Measurements from ENCODE around the gene OLFM4.
"Not testable (repeated sequence)": the region's sequence is repeated elsewhere in the genome, so short reads cannot be mapped to it uniquely, and the experiment has no call there.

Gene OLFM4

DNA sequence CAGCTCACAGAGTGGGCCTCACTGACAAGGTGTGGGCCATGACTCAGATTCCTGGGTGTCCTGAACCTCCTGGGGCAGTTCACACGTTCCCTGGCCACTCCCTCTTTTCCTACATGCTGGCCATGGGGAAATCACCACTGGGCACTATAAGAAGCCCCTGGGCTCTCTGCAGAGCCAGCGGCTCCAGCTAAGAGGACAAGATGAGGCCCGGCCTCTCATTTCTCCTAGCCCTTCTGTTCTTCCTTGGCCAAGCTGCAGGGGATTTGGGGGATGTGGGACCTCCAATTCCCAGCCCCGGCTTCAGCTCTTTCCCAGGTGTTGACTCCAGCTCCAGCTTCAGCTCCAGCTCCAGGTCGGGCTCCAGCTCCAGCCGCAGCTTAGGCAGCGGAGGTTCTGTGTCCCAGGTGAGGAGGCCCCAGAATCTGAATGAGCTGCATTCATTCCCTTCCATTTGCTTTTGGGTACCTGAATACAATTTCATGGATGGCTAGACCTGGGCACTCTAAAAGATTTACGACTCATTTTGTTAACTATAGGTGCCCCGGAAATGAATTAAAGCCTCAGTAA lies at the start of gene OLFM4:
TSS of gene OLFM4 (plus strand) at position 177 of the 567 bp plus-strand sequence. CDS start at position 201, 24 bp downstream.
- FAIRE-seq, result no peak

DNA sequence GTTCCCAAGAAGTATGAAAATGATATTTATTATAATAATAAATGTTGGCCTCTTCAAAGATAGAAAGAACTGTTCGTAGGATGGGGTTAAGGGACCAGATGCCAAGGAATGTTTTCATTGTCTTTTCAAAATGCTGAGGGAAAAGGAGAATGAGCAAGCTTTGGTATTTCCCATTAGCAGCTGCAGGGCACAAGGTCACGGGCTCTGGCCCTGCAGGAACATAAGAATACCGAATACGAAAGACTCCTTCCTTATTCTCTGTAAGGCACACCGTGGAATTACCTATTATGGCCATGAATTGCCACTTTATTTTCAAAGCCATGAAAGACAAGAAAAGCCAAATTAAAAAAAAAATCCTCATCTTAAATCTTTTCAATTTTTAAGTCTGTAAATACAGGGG lies 49.6 kb upstream of the OLFM4 start:
- FAIRE-seq (no peak), DNase-seq (ENCODE audit: insufficient read length, low spot score) (no peak)

More for the DNA sequence above, at the start of gene OLFM4:
- DNase-seq (ENCODE audit: insufficient read length, low spot score), result no peak

GRCh38 chr13:52980695-52981094 lies 47.9 kb upstream of the OLFM4 start:
- FAIRE-seq (no peak), DNase-seq (ENCODE audit: insufficient read length, low spot score) (no peak)

DNA sequence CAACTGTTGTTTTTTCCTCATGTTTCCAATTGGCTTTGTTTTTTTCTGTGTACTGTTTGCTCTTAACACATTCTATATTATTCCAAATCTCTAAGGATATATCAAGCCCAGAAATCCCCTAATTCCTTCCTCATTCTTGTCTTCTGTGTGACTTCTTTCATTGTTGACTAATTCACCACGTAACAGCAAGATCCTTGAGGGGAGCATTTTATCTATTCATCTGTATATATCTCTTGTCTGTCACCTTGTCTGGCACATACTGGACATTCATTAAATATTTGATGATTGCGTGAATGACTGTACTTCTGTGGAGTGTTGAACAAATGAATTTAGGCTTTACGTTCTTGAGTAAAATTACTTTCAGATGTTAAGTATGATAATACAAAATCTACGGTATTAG lies 44.8 kb upstream of the OLFM4 start:
- FAIRE-seq (no peak), DNase-seq (ENCODE audit: insufficient read length, low spot score) (no peak)

- FAIRE-seq (no peak), DNase-seq (ENCODE audit: insufficient read length, low spot score) (no peak)
Observed at GRCh38 chr13:52984881-52985363, 43.7 kb upstream of the OLFM4 start.

- no peak for FAIRE-seq
- no peak for DNase-seq (ENCODE audit: insufficient read length, low spot score)
Observed at GRCh38 chr13:52991344-52992020, 37.1 kb upstream of the OLFM4 start.

- no peak for FAIRE-seq
- DNase-seq (ENCODE audit: insufficient read length, low spot score), result no peak
Observed at GRCh38 chr13:52992110-52992509, 36.5 kb upstream of the OLFM4 start.

DNA sequence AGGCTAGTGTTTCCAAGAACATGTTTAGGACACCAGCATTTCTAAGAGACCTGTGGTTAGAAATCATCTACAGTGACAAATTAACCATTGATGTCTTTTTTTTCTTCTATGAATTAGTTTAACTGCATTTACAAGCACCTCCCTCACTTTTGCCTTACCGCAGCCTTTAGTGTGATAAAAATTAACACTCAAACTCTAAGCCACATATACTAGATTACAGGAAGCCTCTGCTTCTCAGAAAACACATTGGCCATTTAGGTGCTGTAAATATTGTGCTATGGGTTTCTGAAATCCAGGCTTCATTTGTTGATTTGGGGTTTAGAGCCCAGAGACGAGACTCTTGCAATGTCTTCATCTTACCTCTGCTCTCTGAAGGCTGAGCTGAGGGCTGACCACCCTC lies 34.6 kb upstream of the OLFM4 start:
- no peak for DNase-seq (ENCODE audit: insufficient read length, low spot score)

DNA sequence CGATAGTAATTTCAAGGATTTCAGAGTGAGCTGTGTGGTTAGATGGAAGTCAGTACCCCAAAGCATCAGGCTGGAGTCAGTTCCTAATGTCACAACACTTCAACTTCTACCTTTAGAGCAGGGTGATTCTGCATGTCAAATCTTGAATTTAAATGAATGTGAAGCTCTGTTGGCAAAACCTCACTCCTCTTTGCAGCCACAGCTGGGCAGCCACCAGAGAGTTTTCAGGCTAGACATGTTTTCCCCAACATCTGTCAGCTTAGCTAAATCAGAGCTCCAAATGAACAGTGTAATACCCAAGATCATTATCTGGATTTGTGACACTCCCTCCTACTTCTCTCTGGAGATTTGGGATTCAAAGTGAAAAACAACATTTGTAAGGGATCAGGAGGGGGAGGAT lies 33.7 kb upstream of the OLFM4 start:
- DNase-seq (ENCODE audit: insufficient read length, low spot score) (no peak), FAIRE-seq (no peak)

More for the DNA sequence above, 34.6 kb upstream of the OLFM4 start:
- no peak for FAIRE-seq

DNA sequence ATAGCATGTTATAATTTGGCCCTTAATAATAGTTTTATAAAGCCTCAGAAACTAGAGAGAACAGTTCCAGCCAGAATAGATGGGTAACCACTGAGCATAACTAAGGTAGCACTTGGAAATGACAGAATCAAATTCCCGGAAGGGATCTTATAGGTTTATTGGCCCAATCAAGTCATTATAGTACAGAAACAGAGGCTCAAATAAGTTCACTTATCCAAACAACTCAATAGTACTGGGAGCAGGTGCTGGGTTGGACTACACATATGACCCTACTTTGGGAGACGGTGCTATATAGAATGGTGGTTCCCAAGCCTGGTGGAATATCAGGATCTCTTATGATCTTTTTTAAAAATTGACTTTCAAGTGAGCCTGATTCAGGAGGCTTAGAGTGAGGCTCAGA lies 32.7 kb upstream of the OLFM4 start:
- DNase-seq (ENCODE audit: insufficient read length, low spot score) (no peak), FAIRE-seq (no peak)

DNA sequence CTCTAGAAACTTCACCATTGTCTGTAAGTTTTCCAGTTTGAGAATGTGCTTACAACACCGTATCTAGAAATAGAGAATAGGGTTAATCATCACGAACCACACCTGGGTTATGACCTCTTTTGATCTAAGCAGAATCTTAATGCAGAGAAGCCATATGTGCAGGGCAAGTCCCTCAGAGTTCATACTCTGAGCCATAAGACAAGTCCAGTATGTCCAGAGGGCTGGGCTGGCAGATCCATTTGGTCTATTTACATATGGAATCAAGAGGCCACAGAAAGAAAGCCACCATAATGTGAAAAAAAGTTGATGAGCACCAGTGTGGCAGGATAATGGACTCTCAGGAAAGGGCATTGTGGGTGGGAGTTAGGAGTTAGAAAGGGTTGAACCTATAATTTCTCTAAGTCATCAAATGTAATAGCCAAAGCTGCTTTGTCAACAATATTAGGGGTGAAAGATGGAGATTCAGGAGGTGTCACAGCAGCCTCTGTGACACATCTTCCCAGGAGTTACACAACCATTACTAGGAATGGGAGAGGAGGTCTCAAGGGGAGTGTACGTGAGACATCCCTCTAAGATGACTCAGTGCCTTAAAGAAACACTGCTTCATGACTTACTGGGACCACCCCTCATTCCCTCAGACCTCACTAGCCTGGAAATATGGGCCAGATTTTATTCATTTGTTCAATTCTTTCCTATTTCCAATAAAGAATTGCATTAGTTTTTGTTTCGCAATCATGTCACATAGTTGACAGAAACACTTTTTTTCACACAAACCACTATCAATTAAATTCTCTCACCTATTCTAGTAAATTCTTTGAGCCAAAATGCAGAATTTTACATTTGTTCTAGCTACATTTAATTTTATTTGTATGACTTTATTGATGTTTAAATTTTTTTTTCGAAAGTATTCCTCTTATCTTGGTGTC lies 30.4 kb upstream of the OLFM4 start:
- FAIRE-seq, result no peak

DNA sequence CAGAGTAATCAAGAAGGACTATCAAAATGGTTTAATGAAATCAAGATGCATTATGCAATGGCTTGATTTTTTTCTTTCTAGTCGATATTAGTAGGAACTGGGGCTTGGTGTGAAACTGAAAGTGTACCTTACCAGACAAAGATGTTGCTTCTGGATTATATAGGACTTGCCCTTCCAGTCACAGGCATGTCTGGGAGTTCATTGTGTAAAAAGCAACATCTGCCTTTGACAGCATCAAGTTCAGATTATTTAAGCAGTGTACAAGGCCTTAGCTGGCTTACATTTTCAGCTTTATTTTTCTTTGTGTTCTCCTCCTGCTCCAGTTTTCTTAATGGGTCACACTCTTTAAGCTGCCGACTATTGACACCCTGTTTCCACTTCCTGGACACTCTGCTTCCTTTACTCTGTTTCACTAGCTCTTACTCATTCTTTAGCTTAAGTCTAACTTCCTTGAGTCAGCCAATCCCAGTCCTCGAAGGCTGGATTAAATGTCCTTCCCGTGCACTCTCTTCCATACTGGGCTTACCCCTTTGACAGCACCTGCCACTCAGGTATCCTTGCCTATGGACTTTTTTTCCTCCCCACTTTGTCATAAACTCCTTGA lies 29.4 kb upstream of the OLFM4 start:
- no peak for DNase-seq (ENCODE audit: insufficient read length, low spot score)
- no peak for FAIRE-seq

More for the DNA sequence above, 30.4 kb upstream of the OLFM4 start:
- no peak for DNase-seq (ENCODE audit: insufficient read length, low spot score)

DNA sequence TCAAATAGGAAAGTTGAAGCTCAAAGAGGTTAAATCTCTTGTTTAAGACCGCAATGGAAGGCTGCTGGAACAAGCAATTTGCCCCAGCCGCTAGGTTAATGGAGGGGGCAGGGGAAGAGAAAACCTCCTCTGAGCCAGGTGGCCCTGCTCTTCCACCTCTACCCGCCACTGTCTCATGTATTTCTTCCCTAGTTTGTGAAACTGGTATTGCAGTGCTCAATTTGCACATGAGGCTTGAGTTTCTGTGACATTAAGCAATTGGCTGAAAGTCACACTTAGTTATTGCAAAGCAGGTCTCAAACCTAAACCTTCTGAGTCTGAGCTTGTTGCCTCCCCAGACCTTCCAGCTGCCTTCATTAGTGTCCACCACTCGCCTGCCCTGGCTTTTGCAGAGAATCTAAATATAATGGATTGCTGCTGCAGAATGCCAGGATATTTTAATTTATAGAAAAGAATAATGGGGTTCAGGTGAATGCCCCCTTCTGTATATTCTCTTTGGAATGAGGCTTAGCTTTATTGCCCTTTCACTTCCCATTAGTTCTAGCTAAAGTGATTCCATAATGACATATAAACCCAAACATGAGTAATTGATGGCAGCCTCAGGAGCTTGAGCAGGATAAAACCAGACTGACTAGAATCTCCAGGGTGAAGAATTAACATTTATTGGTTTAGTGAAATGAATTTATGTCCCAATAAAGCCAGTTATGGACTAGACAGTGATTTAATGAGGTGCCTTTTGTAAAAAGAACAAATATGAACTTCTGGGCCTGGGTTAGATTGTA lies 27.0 kb upstream of the OLFM4 start:
- FAIRE-seq (no peak), DNase-seq (ENCODE audit: insufficient read length, low spot score) (no peak)

DNA sequence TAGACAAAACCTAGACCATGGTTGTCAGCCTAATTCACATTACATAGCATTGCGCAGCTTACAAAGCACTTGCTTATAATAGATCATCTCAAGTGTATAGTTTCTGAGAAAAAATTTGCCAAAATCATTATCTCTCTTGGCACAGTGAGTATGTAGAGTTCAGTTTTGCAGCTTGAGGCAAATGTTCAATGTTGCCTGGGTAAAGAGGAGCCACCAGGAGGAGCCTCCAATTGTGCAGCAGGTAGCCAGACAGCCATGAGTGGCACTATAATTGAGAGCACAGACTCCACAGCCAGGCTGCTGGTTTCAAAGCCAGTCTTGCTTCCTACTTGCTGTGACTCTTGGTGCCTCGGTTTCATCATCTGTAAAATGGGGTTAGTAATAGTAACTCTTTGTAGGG lies 24.0 kb upstream of the OLFM4 start:
- DNase-seq (ENCODE audit: insufficient read length, low spot score) (no peak), FAIRE-seq (no peak)

- no peak for DNase-seq (ENCODE audit: insufficient read length, low spot score)
- no peak for FAIRE-seq
Observed at GRCh38 chr13:53005626-53006025, 23.0 kb upstream of the OLFM4 start.

- no peak for FAIRE-seq
- no peak for DNase-seq (ENCODE audit: insufficient read length, low spot score)
Observed at GRCh38 chr13:53007872-53008271, 20.7 kb upstream of the OLFM4 start.

DNA sequence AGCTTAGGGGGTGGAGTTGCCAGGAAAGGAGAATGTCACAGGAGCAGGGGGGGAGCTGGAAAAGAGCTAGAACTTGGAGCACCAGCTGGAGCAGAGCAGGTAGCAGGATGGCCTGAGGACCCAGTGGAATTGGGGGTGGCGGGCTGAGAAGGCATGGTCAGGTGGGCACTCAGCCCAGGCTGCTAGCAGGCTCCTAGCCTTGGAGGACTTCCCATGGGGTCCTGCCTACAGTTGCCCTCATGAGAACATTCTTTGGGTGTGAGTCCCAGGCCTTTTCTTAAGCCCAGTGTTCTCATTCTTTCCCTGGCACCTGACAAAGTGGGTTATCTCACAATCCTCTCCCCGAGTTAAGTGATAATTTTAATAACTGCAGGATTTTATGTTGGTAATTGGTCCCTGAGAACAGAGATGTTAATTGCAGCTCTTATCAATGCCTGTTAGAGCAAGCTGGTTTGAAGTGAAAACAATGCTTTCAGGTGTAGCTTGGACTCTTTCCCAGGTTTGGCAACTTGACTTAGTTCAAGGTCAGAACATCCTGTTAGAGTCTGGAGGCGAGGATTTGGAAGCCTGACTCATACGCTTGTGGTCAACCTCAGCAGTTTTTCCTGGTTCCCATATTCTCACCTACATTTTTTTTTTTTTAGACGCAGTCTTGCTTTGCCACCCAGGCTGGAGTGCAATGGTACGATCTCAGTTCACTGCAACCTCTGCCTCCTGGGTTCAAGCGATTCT lies 18.1 kb upstream of the OLFM4 start:
- DNase-seq (ENCODE audit: insufficient read length, low spot score) (no peak), FAIRE-seq (no peak)

- FAIRE-seq (no peak), DNase-seq (ENCODE audit: insufficient read length, low spot score) (no peak)
Observed at GRCh38 chr13:53012707-53013106, 15.9 kb upstream of the OLFM4 start.

GRCh38 chr13:53013113-53013512 lies 15.5 kb upstream of the OLFM4 start:
- FAIRE-seq (no peak), DNase-seq (ENCODE audit: insufficient read length, low spot score) (no peak)

DNA sequence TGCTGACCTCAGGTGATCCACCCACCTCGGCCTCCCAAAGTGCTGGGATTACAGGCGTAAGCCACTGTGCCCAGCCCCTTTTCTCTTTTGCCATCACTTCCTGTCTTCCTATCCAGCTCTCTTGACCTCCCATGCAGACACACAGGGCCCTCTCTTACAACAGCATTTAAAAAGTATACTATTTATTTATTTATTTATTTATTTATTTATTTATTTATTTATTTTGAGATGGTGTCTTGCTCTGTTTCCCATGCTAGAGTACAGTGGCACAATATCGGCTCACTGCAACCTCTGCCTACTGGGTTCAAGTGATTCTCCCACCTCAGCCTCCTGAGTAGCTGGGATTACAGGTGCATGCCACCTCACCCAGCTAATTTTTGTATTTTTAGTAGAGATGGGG lies 14.6 kb upstream of the OLFM4 start:
- DNase-seq (ENCODE audit: insufficient read length, low spot score); FAIRE-seq: not testable (repeated sequence)
